Measurements from ENCODE around the gene SNAPC2. TPM values are rescaled to one million over a fixed set of nuclear protein-coding genes. Genes with fewer than 3 reads are reported as not detected.

SNAPC2 gene
- total RNA-seq, 2 experiments from 2014 or later: 9.9 to 10.9 TPM

GRCh38 chr19:7926727-7927604, 6.8 kb downstream of the SNAPC2 start:
- peak overlapping the region; percentile 17 for H3K27ac Mint-ChIP-seq
- POLR2A ChIA-PET: interaction anchor here (0.9 kb wide), 1 partner anchor 24 kb away, joined by 3 read pairs; the partner anchor contains the start of gene MAP2K7

GRCh38 chr19:7927605-7928333, 7.6 kb downstream of the SNAPC2 start:
- Histone ChIP-seq H3K4me1 (ENCODE audit: insufficient read depth, low read length) (peaks cover 23% of the 10 kb centered on the region), H3K9me3 (ENCODE audit: control insufficient read depth in 1 of 2, insufficient read depth in 1 of 2, low read length in 2 of 2) (no peaks in the 10 kb centered on the region), H3K36me3 (ENCODE audit: insufficient read depth, low read length) (peaks cover 33% of the 10 kb centered on the region), H3K27me3 (ENCODE audit: control insufficient read depth in 1 of 2, insufficient read depth in 2 of 2, low read length in 2 of 2) (no peaks in the 10 kb centered on the region), H3K27ac (ENCODE audit: low read depth in 1 of 2, low read length in 2 of 2) (no peak overlapping the region), H3K4me3 (ENCODE audit: low read length) (no peak overlapping the region)
- ATAC-seq (ENCODE audit: poor library complexity): no peak
- no peak for TF ChIP-seq CTCF (IDR thresholded peaks at IDR 0.05)
- Mint-ChIP-seq H3K27ac (no peak overlapping the region), H3K4me1 (ENCODE audit: low read depth) (peaks cover 14% of the 10 kb centered on the region), H3K4me3 (no peak overlapping the region), H3K27me3 (no peaks in the 10 kb centered on the region), H3K9me3 (no peaks in the 10 kb centered on the region), H3K36me3 (ENCODE audit: low read depth) (peaks cover 33% of the 10 kb centered on the region)
- ChIA-PET CTCF (interaction anchor here (1.6 to 4.6 kb wide), 3 partner anchors 10 to 43 kb away, joined by 4 to 36 read pairs (median 6); partner anchors contain the start of gene TIMM44), POLR2A (interaction anchor here (0.9 kb wide), 1 partner anchor 24 kb away, joined by 3 read pairs; the partner anchor contains the start of gene MAP2K7)
- peak in 1 of 14 experiments; percentile 45 for DNase-seq
- intact Hi-C loops (cut with DNase I, micrococcal nuclease): loop anchor here in 1 of 2 experiments (2.0 to 10.0 kb wide), 4 partner anchors 17 to 1563 kb away; partner anchors contain the start of genes CLPP, NDUFA7, RPS28 and STXBP2

More at GRCh38 chr19:7926727-7927604, 6.8 kb downstream of the SNAPC2 start:
- Mint-ChIP-seq H3K4me1 (ENCODE audit: low read depth) (peaks cover 14% of the 10 kb centered on the region), H3K36me3 (ENCODE audit: low read depth) (peaks cover 35% of the 10 kb centered on the region), H3K27me3 (no peaks in the 10 kb centered on the region), H3K9me3 (no peaks in the 10 kb centered on the region), H3K4me3 (peak overlapping the region; percentile 79)
- H3K4me3 ChIP-seq (ENCODE audit: low read length): no peak overlapping the region
- CTCF ChIA-PET: interaction anchor here (1.6 to 4.6 kb wide), 2 partner anchors 9 to 17 kb away, joined by 4 to 36 read pairs; partner anchors contain the start of gene TIMM44
- H3K9me3 ChIP-seq (ENCODE audit: control insufficient read depth in 1 of 2, insufficient read depth in 1 of 2, low read length in 2 of 2): no peaks in the 10 kb centered on the region
- H3K27me3 ChIP-seq (ENCODE audit: control insufficient read depth in 1 of 2, insufficient read depth in 2 of 2, low read length in 2 of 2): no peaks in the 10 kb centered on the region
- no peak for TF ChIP-seq CTCF (IDR thresholded peaks at IDR 0.05)
- peak in 1 of 14 experiments; percentile 53 for DNase-seq
- intact Hi-C loops (cut with DNase I, micrococcal nuclease): loop anchor here in 1 of 2 experiments (2.0 to 10.0 kb wide), 4 partner anchors 18 to 1562 kb away; partner anchors contain the start of genes CLPP, NDUFA7, RPS28 and STXBP2
- peaks cover 33% of the 10 kb centered on the region for H3K36me3 ChIP-seq (ENCODE audit: insufficient read depth, low read length)
- no peak overlapping the region for H3K27ac ChIP-seq (ENCODE audit: low read depth in 1 of 2, low read length in 2 of 2)
- no peak for ATAC-seq (ENCODE audit: poor library complexity)
- H3K4me1 ChIP-seq (ENCODE audit: insufficient read depth, low read length): peaks cover 31% of the 10 kb centered on the region

- DNase-seq (no peak), ATAC-seq (ENCODE audit: poor library complexity) (no peak)
- Histone ChIP-seq H3K4me3 (ENCODE audit: low read length) (no peak overlapping the region), H3K27ac (ENCODE audit: low read depth in 1 of 2, low read length in 2 of 2) (no peak overlapping the region), H3K27me3 (ENCODE audit: control insufficient read depth in 1 of 2, insufficient read depth in 2 of 2, low read length in 2 of 2) (no peaks in the 10 kb centered on the region), H3K4me1 (ENCODE audit: insufficient read depth, low read length) (peaks cover 22% of the 10 kb centered on the region), H3K36me3 (ENCODE audit: insufficient read depth, low read length) (peaks cover 34% of the 10 kb centered on the region), H3K9me3 (ENCODE audit: control insufficient read depth in 1 of 2, insufficient read depth in 1 of 2, low read length in 2 of 2) (no peaks in the 10 kb centered on the region)
- Mint-ChIP-seq H3K36me3 (ENCODE audit: low read depth) (peaks cover 28% of the 10 kb centered on the region), H3K27ac (no peak overlapping the region), H3K4me3 (peak overlapping the region; percentile 67), H3K4me1 (ENCODE audit: low read depth) (peaks cover 14% of the 10 kb centered on the region), H3K27me3 (no peaks in the 10 kb centered on the region), H3K9me3 (no peaks in the 10 kb centered on the region)
- CTCF ChIA-PET: interaction anchor here (0.6 to 4.6 kb wide), 4 partner anchors 15 to 393 kb away, joined by 3 to 36 read pairs (median 7); partner anchors contain the start of genes RPS28 and TIMM44
- POLR2A ChIA-PET: interaction anchor here (1.4 kb wide), 1 partner anchor 25 kb away, joined by 4 read pairs; the partner anchor contains the start of gene MAP2K7
- no peak for TF ChIP-seq CTCF (IDR thresholded peaks at IDR 0.05)
- intact Hi-C loops (cut with DNase I, micrococcal nuclease): loop anchor here in 1 of 2 experiments (5.0 to 10.0 kb wide), 3 partner anchors 291 to 1564 kb away; partner anchors contain the start of genes CLPP, NDUFA7, RPS28 and STXBP2
Measured at GRCh38 chr19:7928334-7928706, 8.2 kb downstream of the SNAPC2 start.
